Omental fat pad (tissue), 4 donors: Measurements from ENCODE around the gene POU2F1. TPM values are rescaled to one million over a fixed set of nuclear protein-coding genes. Genes with fewer than 3 reads are reported as not detected.

Experiments
- ATAC-seq: fragments of 150-250 bp; one replicate; pipeline ENCODE4 v1.9.1; 2016; ENCODE audit warnings: mild to moderate bottlenecking, moderate library complexity; ENCODE audit not compliant: low FRiP score
- DNase-seq: peaks from one replicate; pipeline ENCODE4 v3.0.0-alpha.2; 2019; ENCODE audit warnings: low spot score
- CTCF ChIP-seq, 3 donors: fragments of 450-650 bp; IDR thresholded peaks; one replicate each; pipeline ENCODE4 v1.5.1; 2016 to 2017; ENCODE audit warnings: antibody characterized with exemption in 3 of 3, mild to moderate bottlenecking in 3 of 3, moderate library complexity in 2 of 3
- total RNA-seq, 4 donors: library from RNA; depleted of rRNA; stranded (reverse); fragments of >200 nt; gene quantifications; one replicate each; pipeline ENCODE4 v1.1.0, GENCODE V29; 2016

Gene POU2F1
- total RNA-seq, 4 donors from 2014 or later, result 10.3 to 18.9 (median 13.5) TPM

GRCh38 chr1:167420510-167420909 lies 199.8 kb downstream of the POU2F1 start:
- no peak for ATAC-seq
- TF ChIP-seq CTCF (IDR thresholded peaks at IDR 0.05), result no peak
- DNase-seq, result no peak

GRCh38 chr1:167423684-167424619 lies 203.3 kb downstream of the POU2F1 start:
- no peak for ATAC-seq
- TF ChIP-seq CTCF (IDR thresholded peaks at IDR 0.05), result no peak
- DNase-seq, result no peak

GRCh38 chr1:167425482-167425881 lies 204.8 kb downstream of the POU2F1 start:
- ATAC-seq (no peak), DNase-seq (no peak)
- no peak for TF ChIP-seq CTCF (IDR thresholded peaks at IDR 0.05)

GRCh38 chr1:167426716-167427115 lies 206.0 kb downstream of the POU2F1 start:
- no peak for TF ChIP-seq CTCF (IDR thresholded peaks at IDR 0.05)
- ATAC-seq (no peak), DNase-seq (no peak)

GRCh38 chr1:167427848-167428247 lies 207.2 kb downstream of the POU2F1 start:
- TF ChIP-seq CTCF (IDR thresholded peaks at IDR 0.05), result no peak
- ATAC-seq (no peak), DNase-seq (no peak)

GRCh38 chr1:167428395-167428794 lies 207.7 kb downstream of the POU2F1 start:
- TF ChIP-seq CTCF (IDR thresholded peaks at IDR 0.05), result no peak
- no peak for DNase-seq

GRCh38 chr1:167429612-167430011 lies 208.9 kb downstream of the POU2F1 start:
- no peak for TF ChIP-seq CTCF (IDR thresholded peaks at IDR 0.05)
- DNase-seq (no peak), ATAC-seq (no peak)

More at GRCh38 chr1:167428395-167428794, 207.7 kb downstream of the POU2F1 start:
- no peak for ATAC-seq
